ENCODE measurements around the gene SP140L. TPM values are rescaled to one million over a fixed set of nuclear protein-coding genes. Genes with fewer than 3 reads are reported as not detected.

Gene SP140L
- total RNA-seq, 1 donor from 2014 or later = 32.2 TPM

DNA sequence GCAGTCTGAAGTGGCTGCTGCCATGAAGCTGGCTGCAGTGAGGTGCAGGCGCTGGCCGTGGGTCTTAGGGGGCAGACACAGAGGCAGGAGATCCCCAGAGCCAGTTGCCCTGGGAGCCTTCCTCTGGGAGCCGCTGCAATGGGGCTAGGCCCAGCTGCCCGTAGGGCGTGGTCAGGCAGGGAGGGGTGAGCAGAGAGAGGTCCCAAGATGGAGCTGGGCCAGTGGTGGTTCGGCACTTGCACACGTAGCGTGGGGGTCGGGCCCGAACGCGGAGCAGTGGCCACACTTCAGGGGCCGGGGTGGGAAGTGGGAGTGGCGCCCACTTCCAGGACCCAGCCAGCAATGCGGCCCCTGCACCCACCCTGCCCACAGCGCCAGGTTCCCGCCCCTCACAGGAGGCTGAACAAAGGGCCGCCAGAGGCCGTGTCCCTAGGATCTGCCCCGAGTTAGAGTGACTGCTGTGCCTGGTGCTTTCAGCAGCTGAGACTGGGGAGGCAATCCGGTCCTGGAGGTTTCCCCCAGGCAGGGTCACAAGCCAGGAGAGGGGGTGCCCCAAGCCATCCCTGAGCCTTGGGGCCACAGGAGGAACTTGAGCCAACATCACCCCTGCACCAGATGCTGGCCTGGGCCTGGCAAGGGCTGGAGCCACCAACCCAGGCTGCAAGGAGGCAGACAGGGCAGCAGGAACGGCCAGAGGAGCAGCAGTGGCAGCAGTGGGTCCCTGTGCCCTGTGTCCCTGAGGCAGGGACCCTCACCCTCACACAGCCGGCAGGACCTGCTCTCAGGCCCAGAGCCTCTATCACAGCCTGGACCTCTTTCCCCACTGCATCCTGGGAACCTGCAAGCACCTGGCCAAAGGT is 21.3 kb upstream of the SP140L start:
- Mint-ChIP-seq H3K4me1 (ENCODE audit: low read depth, unreplicated experiment) (no peaks in the 10 kb centered on the region), H3K9me3 (ENCODE audit: unreplicated experiment) (peaks cover 22% of the 10 kb centered on the region), H3K4me3 (ENCODE audit: unreplicated experiment) (no peak overlapping the region), H3K36me3 (ENCODE audit: low read depth, unreplicated experiment) (peaks cover 21% of the 10 kb centered on the region), H3K27me3 (ENCODE audit: low read depth, unreplicated experiment) (no peaks in the 10 kb centered on the region), H3K27ac (ENCODE audit: unreplicated experiment) (no peak overlapping the region)
- FAIRE-seq = no peak
- no peaks in the 10 kb centered on the region for H3K79me2 ChIP-seq (ENCODE audit: insufficient read depth, low read length)
- H2AFZ ChIP-seq (ENCODE audit: low read depth, low read length) = no peak overlapping the region
- TF ChIP-seq, protein P1, sequence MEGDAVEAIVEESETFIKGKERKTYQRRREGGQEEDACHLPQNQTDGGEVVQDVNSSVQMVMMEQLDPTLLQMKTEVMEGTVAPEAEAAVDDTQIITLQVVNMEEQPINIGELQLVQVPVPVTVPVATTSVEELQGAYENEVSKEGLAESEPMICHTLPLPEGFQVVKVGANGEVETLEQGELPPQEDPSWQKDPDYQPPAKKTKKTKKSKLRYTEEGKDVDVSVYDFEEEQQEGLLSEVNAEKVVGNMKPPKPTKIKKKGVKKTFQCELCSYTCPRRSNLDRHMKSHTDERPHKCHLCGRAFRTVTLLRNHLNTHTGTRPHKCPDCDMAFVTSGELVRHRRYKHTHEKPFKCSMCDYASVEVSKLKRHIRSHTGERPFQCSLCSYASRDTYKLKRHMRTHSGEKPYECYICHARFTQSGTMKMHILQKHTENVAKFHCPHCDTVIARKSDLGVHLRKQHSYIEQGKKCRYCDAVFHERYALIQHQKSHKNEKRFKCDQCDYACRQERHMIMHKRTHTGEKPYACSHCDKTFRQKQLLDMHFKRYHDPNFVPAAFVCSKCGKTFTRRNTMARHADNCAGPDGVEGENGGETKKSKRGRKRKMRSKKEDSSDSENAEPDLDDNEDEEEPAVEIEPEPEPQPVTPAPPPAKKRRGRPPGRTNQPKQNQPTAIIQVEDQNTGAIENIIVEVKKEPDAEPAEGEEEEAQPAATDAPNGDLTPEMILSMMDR (IDR thresholded peaks at IDR 0.05; ENCODE audit: insufficient read depth, low read depth, low read length) = no peak
- TF ChIP-seq EZH2 (IDR thresholded peaks at IDR 0.05; ENCODE audit: insufficient read depth, low read length) = no peak
- H3K4me1 ChIP-seq (ENCODE audit: insufficient read depth, low read length) = no peaks in the 10 kb centered on the region
- no peak overlapping the region for H3K4me3 ChIP-seq (ENCODE audit: insufficient read depth, low read depth, low read length)
- no peak overlapping the region for H3K4me2 ChIP-seq (ENCODE audit: low read length)
- no peaks in the 10 kb centered on the region for H3K27me3 ChIP-seq (ENCODE audit: insufficient read depth, low read length)
- no peaks in the 10 kb centered on the region for H4K20me1 ChIP-seq (ENCODE audit: insufficient read depth, low read length)
- H3K9me3 ChIP-seq (ENCODE audit: insufficient read depth, low read depth, low read length) = peaks cover 4% of the 10 kb centered on the region
- no peak overlapping the region for H3K27ac ChIP-seq (ENCODE audit: low read depth, low read length)
- H3K9ac ChIP-seq (ENCODE audit: low read length) = no peak overlapping the region
- no peak for DNase-seq (ENCODE audit: low read depth)
- no peaks in the 10 kb centered on the region for H3K36me3 ChIP-seq (ENCODE audit: insufficient read depth, low read length)

DNA sequence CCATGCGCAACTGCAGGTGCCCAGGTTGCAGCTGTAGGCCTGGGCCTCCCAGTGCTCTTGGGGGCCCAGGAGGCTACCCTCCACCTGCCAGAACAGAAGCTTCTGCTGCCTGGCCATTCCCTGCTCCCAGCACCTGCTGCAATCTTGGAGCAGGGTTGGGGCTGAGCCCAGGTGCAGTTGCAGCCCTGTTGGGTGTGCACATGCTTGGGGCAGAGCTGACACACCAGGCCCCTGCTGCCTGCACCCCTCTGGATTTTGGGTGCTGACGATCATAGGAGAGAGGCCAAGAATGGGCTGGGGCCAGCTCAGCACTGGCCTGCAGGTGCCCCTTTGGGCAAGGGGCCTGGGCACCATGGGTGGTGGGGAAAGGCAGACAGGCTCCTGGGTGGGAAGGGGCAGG is 20.5 kb upstream of the SP140L start:
- no peak overlapping the region for H2AFZ ChIP-seq (ENCODE audit: low read depth, low read length)
- no peak for DNase-seq (ENCODE audit: low read depth)
- no peak overlapping the region for H3K9ac ChIP-seq (ENCODE audit: low read length)
- Mint-ChIP-seq H3K4me3 (ENCODE audit: unreplicated experiment) (no peak overlapping the region), H3K36me3 (ENCODE audit: low read depth, unreplicated experiment) (peaks cover 18% of the 10 kb centered on the region), H3K27me3 (ENCODE audit: low read depth, unreplicated experiment) (no peaks in the 10 kb centered on the region), H3K9me3 (ENCODE audit: unreplicated experiment) (peaks cover 17% of the 10 kb centered on the region), H3K27ac (ENCODE audit: unreplicated experiment) (no peak overlapping the region), H3K4me1 (ENCODE audit: low read depth, unreplicated experiment) (no peaks in the 10 kb centered on the region)
- no peaks in the 10 kb centered on the region for H3K79me2 ChIP-seq (ENCODE audit: insufficient read depth, low read length)
- FAIRE-seq = no peak
- H3K9me3 ChIP-seq (ENCODE audit: insufficient read depth, low read depth, low read length) = peaks cover 4% of the 10 kb centered on the region
- H3K4me1 ChIP-seq (ENCODE audit: insufficient read depth, low read length) = no peaks in the 10 kb centered on the region
- H3K4me2 ChIP-seq (ENCODE audit: low read length) = no peak overlapping the region
- TF ChIP-seq EZH2 (IDR thresholded peaks at IDR 0.05; ENCODE audit: insufficient read depth, low read length) = no peak
- TF ChIP-seq, protein P1 (IDR thresholded peaks at IDR 0.05; ENCODE audit: insufficient read depth, low read depth, low read length) = no peak
- no peaks in the 10 kb centered on the region for H3K36me3 ChIP-seq (ENCODE audit: insufficient read depth, low read length)
- no peaks in the 10 kb centered on the region for H3K27me3 ChIP-seq (ENCODE audit: insufficient read depth, low read length)
- no peaks in the 10 kb centered on the region for H4K20me1 ChIP-seq (ENCODE audit: insufficient read depth, low read length)
- H3K4me3 ChIP-seq (ENCODE audit: insufficient read depth, low read depth, low read length) = no peak overlapping the region
- H3K27ac ChIP-seq (ENCODE audit: low read depth, low read length) = no peak overlapping the region

DNA sequence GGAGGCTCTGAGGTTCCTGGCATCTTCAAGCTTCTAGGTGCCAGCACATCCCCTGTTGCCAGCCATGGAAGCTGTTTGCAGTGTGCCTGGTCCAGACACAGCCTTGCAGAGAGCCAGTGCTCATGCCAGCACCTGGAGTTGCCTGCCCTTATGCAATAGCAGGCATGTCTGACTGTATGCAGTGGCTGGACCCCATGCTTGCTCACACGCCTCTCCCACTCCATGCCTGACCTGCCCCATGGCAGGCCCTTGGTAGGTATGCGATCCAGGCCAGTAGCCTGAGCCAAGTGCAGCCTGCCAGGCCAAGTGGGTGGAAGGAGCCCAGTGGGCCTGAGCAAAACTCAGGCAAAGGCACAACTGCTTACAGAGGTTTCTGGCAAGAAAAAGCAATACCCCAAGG is 19.5 kb upstream of the SP140L start:
- Mint-ChIP-seq H3K4me1 (ENCODE audit: low read depth, unreplicated experiment) (peaks cover 5% of the 10 kb centered on the region), H3K27me3 (ENCODE audit: low read depth, unreplicated experiment) (no peaks in the 10 kb centered on the region), H3K4me3 (ENCODE audit: unreplicated experiment) (no peak overlapping the region), H3K9me3 (ENCODE audit: unreplicated experiment) (peaks cover 11% of the 10 kb centered on the region), H3K27ac (ENCODE audit: unreplicated experiment) (no peak overlapping the region), H3K36me3 (ENCODE audit: low read depth, unreplicated experiment) (peaks cover 18% of the 10 kb centered on the region)
- no peaks in the 10 kb centered on the region for H3K79me2 ChIP-seq (ENCODE audit: insufficient read depth, low read length)
- peaks cover 4% of the 10 kb centered on the region for H3K9me3 ChIP-seq (ENCODE audit: insufficient read depth, low read depth, low read length)
- H3K27me3 ChIP-seq (ENCODE audit: insufficient read depth, low read length) = no peaks in the 10 kb centered on the region
- FAIRE-seq (no peak), DNase-seq (ENCODE audit: low read depth) (no peak)
- no peak overlapping the region for H2AFZ ChIP-seq (ENCODE audit: low read depth, low read length)
- no peak overlapping the region for H3K9ac ChIP-seq (ENCODE audit: low read length)
- H3K27ac ChIP-seq (ENCODE audit: low read depth, low read length) = no peak overlapping the region
- H3K4me1 ChIP-seq (ENCODE audit: insufficient read depth, low read length) = peaks cover 2% of the 10 kb centered on the region
- no peak overlapping the region for H3K4me3 ChIP-seq (ENCODE audit: insufficient read depth, low read depth, low read length)
- TF ChIP-seq, protein P1 (IDR thresholded peaks at IDR 0.05; ENCODE audit: insufficient read depth, low read depth, low read length) = no peak
- no peak for TF ChIP-seq EZH2 (IDR thresholded peaks at IDR 0.05; ENCODE audit: insufficient read depth, low read length)
- no peaks in the 10 kb centered on the region for H4K20me1 ChIP-seq (ENCODE audit: insufficient read depth, low read length)
- H3K36me3 ChIP-seq (ENCODE audit: insufficient read depth, low read length) = no peaks in the 10 kb centered on the region
- H3K4me2 ChIP-seq (ENCODE audit: low read length) = no peak overlapping the region
